GM18505 (cell line): ENCODE measurements around the gene ASGR2.
"Not testable (repeated sequence)": the region's sequence is repeated elsewhere in the genome, so short reads cannot be mapped to it uniquely, and the experiment has no call there.

ENCODE experiments used
- ATAC-seq: cut with Tn5 transposase; IDR thresholded peaks from one replicate; pipeline ENCODE4 v1.9.1; 2021; ENCODE audit not compliant: unreplicated experiment
- POLR2A ChIP-seq: IDR thresholded peaks from 4 replicates; pipeline ENCODE4 v1.6.1; 2011; ENCODE audit warnings: borderline replicate concordance; ENCODE audit not compliant: insufficient read depth, insufficient read length; ENCODE audit errors: extremely low read depth

ASGR2 gene

DNA sequence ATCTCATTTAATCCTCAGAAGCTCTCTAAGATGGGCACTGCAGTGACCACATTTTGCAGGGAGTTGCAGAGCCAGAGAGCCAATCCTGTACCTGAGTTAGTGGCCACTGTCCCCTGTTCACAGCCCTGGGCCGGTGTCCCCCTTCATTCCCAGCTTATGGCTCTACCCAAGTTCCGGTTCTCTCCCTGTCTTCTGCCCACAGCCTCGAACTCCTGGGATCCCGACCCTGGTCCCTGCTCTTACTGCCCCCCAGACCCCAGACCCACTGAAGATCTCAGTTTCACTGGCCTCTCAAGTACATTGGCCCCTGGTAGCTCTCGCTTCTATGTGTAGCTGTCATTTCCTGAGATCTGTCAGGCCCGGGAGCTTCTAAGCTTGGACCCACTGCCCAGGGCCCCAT is 12.2 kb downstream of the ASGR2 start:
- no peak for ATAC-seq
- TF ChIP-seq POLR2A: no peak

DNA sequence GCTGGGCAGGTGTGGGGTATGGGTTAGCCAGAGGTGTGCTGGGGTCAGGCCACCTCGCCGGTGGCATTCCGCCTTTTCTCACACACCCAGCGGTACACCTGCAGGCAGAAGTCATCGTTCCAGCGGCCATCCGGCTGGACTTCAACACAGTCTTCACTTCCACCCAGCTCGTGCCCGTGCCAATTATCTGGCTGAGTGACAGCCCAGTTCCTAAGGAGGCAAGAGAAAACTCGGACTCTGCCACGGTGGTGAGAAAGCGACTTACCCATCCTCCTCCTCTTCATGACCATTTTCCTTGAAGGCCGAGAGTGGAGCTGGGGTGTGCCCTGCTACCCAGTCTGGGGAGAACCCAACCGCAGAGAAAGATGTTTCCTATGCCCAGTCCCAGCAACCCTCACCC is 13.1 kb downstream of the ASGR2 start:
- no peak for TF ChIP-seq POLR2A

DNA sequence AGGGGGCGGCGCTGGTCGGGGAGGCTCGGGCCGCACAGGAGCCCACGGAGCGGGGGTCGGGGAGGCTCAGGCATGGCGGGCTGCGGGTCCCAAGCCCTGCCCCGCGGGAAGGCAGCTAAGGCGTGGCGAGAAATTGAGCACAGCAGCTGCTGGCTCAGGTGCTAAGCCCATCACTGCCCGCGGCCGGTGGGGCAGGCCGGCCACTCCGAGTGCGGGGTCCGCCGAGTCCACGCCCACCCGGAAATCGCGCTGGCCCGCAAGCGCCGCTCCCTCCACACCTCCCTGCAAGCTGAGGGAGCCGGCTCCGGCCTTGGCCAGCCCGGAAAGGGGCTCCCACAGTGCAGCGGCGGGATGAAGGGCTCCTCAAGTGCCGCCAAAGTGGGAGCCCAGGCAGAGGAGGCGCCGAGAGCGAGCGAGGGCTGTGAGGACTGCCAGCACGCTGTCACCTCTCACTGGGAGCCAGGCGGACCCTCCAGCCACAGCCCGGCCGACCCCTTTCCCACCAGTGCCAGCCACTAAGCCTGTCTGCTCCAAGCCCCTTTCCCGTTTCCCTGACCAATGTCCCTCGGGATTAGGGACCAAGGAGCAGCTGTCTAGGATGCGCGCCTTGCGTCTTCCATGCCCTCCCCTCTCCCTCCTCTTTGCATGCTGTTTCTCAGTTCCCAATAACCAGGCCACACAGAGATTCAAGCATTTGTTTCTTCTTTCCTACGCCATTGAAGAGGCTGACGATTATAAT is 13.8 kb downstream of the ASGR2 start:
- ATAC-seq: not testable (repeated sequence)

More for the DNA sequence above, 13.1 kb downstream of the ASGR2 start:
- no peak for ATAC-seq

DNA sequence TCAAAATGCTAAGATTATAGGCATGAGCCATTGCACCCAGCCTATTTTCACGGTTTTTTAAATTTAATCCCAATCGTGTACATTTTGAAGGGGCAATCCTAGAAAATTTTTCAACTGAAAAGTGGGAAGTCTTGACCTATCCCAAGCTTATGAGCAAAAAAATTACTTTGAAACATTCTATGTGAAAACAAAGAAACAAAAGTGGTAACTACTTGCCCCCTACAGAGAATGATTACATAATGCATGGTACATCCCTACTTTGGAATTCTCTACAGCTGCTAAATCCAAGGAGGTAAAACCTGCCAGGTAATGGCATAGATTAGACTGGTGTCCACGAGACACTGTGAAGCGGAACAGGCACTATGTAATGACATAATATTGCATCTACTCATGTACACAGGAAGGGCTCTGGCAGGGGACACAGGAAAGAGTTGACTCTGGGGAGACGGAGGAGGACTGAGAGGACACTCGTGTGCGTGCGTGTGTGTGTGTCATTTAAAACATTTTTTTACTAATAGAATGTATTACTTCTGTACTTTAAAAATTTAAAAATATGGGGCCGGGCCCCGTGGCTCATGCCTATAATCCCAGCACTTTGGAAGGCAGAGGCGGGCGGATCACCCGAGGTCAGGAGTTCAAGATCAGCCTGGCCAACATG is 15.7 kb downstream of the ASGR2 start:
- TF ChIP-seq POLR2A: no peak
- no peak for ATAC-seq

DNA sequence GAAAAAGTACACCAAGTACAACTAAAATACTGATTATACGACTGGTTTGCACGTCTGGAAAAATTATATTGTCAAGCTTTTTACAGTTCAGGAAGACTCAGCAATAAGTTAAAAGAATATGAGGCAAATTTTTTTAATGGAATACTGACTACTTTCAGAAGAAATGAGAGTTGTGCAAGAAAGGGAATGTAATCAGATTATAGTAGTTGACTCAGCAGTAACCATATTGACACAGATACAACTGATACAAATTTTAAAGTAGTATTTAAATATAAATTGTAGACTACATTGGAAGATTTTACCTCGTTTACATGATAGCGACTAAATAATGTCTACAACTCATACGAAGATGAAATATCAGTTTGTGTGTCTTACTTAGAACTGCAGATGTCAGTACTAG is 16.7 kb downstream of the ASGR2 start:
- no peak for TF ChIP-seq POLR2A
- ATAC-seq: no peak

DNA sequence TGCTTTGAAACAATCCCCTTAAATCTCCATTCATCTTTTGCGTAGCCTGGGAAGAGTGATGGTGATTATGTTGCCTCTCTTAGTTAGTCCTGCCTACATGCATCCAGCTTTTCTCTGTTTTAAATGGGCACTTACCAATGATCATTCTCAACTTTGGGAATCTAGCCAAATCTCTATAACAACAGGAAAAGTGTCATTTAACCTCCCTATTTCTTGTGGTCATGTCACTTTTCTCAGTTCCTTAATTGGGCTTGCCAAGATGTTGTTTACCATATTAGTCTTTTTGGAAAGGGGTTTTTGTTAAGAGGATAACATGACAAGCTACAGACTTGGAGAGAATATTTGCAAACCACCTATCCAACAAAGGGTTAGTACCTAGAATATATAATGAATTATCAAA is 19.0 kb downstream of the ASGR2 start:
- no peak for TF ChIP-seq POLR2A

DNA sequence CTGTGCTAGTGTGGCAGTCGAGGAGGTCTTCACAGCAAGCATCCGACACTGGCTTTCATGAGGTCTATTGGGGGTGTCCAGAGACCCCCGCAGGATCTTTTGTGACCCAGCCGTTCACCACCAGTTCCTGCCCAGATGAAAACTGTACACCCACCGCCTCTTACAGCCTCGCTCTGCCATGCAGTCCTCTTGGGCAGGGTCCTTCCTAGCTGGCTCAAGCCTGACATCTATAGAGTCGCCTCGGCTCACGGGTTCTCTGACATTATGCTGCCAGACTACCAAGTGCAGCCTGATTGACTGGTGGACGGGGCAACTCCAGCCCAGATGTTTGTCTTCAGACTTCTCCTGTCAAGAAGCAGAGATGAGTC is 20.0 kb downstream of the ASGR2 start:
- no peak for ATAC-seq
- no peak for TF ChIP-seq POLR2A

More for the DNA sequence above, 19.0 kb downstream of the ASGR2 start:
- ATAC-seq: no peak

DNA sequence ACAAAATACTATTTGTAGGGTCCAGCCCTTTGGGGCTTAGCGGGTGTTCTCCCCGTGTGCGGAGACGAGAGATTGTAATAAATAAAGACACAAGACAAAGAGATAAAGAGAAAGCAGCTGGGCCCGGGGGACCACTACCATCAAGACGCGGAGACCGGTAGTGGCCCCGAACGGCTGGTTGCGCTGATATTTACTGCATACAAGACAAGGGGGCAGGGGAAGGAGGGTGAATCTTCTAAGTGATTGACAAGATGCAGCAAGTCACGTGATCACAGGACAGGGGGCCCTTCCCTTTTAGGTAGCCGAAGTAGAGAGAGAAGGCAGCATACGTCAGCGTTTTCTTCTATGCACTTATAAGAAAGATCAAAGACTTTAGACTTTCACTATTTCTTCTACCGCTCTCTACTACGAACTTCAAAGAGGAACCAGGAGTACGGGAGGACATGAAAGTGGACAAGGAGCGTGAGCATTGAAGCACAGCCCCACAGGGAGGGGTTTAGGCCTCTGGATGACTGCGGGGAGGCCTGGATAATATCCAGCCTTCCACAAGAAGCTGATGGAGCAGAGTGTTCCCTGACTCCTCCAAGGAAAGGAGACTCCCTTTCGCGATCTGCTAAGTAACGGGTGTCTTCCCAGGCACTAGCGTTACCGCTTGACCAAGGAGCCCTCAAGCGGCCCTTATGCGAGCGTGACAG is 23.2 kb downstream of the ASGR2 start:
- not testable (repeated sequence) for ATAC-seq

DNA sequence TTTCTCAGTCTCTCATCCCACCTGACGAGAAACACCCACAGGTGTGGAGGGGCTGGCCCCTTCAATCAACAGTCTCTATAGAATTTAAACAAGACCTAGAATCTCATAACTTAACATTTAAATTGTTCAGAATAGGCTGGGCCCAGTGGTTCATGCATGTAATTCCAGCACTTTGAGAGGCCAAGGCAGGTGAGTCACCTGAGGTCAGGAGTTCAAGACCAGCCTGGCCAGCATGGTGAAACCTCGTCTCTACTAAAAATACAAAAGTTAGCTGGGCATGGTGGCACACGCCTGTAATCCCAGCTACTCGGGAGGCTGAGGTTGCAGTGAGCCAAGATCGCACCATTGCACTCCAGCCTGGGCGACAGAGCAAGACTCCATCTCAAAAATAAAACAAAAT is 25.1 kb downstream of the ASGR2 start:
- ATAC-seq: not testable (repeated sequence)

DNA sequence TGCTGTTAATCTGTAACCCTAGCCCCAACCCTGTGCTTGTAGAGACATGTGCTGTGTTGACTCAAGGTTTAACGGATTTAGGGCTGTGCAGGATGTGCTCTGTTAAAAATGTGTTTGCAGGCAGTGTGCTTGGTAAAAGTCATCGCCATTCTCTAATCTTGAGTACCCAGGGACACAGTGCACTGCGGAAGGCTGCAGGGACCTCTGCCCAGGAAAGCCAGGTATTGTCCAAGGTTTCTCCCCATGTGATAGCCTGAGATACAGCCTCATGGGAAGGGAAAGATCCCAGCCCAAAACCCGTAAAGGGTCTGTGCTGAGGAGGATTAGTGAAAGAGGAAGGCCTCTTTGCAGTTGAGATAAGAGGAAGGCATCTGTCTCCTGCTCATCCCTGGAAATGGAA is 26.2 kb downstream of the ASGR2 start:
- not testable (repeated sequence) for ATAC-seq

DNA sequence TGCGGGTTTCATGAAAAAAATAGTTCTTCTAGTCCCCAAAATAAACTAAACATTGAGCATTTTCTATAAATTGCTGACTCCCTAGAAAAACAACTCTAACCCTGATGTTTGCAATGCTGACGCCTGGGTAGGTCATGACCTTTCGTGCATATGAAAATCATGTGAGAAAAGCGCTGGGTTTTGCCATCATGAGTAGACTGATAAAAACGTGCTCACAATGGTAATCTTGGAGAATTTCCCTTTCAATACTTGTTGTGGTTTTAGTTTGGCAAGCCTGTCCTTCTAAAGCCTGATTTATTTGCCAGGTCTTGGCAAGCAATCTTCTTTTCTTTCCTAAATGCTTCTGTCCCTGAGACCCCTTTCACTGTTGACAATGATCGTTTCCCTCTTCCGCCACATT is 30.5 kb downstream of the ASGR2 start:
- no peak for TF ChIP-seq POLR2A
- no peak for ATAC-seq

DNA sequence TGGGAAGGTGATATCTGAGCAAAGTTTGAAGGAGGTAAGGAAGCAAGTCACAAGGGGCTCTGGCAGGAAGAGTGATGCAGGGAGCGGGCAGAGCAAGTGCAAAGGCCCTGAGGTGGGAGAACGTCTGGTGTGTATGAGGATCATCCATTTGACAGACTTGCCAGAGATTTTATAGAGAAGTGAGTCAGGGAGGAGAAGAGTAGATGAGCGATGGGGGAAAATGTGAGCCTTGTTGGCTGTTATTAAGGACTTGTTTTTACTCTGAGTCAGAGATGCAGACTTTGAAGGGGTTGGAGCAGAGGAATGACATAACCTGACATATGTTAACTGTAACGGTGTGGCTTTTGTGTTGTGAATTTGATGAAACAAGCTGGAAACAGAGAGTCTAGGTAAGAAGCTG is 31.0 kb downstream of the ASGR2 start:
- ATAC-seq: no peak
- TF ChIP-seq POLR2A: no peak

DNA sequence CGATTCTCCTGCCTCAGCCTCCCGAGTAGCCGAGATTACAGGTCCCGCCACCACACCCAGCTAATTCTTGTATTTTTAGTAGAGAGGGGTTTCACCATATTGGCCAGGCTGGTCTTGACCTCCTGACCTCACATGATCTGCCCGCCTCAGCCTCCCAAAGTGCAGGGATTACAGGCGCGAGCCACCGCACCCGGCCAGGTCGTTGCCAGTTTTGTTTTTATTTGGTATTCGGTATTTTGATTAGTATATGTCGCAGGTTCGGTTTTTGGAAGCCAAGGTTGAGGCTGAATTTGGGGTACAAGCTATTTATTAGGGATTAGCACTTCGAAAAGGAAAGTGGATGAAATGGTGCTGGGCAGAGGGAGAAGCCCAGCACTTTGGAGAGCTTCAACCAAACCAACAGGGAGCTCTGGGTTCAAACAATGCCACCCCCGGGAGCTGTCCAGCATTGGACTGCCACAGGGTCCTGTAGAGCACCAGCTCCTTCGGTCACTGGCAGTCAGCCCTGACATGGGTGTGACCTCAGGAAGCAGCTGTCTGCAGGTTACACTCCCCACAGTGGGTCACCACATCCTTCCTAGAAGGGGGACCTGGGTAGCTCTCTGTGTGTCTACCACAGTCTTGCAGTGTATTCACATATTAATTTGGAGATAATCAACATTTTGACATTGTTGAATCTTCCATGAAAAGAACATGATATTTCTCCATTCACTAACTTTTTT is 33.1 kb downstream of the ASGR2 start:
- TF ChIP-seq POLR2A: no peak
- no peak for ATAC-seq
